GM20000 (cell line): ENCODE results near the gene PDS5A.
"Not testable (repeated sequence)": the region's sequence is repeated elsewhere in the genome, so short reads cannot be mapped to it uniquely, and the experiment has no call there.

Experiments used
- DNase-seq: peaks from one replicate; pipeline ENCODE4 v3.0.0; 2012; ENCODE audit warnings: low spot score
- TF ChIP-seq, protein P1 (sequence below): IDR thresholded peaks from 2 replicates; pipeline ENCODE4 v1.5.1; 2012; ENCODE audit warnings: mild to moderate bottlenecking, control low read depth; ENCODE audit errors: extremely low read depth, missing control alignments

The PDS5A gene

DNA sequence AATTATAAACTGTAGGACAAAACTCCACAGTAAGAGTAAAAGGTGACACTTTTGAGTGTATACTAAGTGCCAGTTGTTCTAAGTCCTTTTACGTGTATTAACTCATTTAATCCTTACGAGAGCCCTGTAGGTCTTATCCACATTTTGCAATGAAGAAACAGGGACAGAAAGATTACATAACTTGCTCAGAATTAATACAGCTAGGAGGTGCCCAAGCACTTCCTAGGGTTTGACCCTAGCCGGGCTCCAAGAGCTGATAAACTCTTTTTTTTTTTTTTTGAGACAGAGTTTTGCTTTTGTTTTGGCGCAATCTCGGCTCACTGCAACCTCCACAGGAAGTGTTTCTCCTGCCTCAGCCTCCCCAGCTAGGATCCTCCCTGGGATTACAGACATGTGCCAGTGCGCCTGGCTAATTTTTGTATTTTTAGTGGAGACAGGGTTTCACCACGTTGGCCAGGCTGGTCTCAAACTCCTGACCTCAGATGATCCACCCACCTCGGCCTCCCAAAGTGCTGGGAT is 169.4 kb downstream of the PDS5A start:
- TF ChIP-seq, protein P1, sequence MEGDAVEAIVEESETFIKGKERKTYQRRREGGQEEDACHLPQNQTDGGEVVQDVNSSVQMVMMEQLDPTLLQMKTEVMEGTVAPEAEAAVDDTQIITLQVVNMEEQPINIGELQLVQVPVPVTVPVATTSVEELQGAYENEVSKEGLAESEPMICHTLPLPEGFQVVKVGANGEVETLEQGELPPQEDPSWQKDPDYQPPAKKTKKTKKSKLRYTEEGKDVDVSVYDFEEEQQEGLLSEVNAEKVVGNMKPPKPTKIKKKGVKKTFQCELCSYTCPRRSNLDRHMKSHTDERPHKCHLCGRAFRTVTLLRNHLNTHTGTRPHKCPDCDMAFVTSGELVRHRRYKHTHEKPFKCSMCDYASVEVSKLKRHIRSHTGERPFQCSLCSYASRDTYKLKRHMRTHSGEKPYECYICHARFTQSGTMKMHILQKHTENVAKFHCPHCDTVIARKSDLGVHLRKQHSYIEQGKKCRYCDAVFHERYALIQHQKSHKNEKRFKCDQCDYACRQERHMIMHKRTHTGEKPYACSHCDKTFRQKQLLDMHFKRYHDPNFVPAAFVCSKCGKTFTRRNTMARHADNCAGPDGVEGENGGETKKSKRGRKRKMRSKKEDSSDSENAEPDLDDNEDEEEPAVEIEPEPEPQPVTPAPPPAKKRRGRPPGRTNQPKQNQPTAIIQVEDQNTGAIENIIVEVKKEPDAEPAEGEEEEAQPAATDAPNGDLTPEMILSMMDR = no peak
- no peak for DNase-seq

DNA sequence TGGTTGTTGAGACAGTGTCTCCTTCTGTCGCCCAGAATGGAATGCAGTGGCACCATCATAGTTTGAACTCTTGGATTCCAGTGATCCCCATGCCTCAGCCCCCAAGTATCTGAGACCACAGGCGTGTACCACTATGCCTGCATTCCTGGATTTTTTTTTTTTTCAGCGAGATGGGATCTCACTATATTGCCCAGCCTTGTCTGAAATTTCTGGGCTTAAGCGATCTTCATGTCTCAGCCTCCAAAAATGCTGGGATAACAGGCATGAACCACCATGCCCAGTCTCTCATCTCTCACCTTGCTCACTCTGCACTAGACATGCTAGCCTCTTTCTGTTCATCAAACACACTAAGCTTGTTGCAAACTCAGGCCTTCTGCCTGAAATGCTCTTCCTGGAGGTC is 175.7 kb downstream of the PDS5A start:
- no peak for DNase-seq
- TF ChIP-seq, protein P1 = no peak

DNA sequence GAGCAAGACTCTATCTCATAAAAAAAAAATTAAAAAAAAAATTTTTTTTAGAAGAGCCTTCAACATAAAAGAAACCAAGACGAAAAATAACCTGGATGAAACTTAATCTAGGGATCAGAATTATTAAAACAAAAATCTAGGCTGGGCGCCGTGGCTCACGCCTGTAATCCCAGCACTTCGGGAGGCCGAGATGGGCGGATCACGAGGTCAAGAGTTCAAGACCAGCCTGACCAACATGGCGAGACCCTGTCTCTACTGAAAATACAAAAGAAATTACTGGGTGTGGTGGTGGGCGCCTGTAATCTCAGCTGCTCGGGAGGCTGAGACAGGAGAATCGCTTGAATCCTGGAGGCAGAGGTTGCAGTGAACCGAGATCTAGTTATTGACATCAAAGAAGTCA is 184.7 kb downstream of the PDS5A start:
- not testable (repeated sequence) for DNase-seq

DNA sequence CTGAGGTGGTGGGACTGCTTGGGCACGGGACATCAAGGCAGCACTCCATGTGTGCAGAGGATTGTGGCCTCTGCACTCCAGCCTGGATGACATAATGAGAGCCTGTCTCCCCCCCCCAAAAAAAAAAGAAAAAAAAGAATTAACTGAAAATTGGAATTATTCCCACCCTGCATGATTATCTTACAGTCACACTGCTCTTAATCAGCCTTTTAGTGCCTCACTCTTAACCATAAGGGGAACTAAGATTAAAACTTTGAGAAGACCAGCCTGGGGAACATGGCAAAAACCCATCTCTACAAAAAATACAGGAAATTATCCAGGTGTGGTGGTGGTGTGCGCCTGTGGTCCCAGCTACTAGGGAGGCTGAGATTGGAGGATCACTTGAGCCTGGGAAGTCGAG is 185.2 kb downstream of the PDS5A start:
- no peak for DNase-seq

DNA sequence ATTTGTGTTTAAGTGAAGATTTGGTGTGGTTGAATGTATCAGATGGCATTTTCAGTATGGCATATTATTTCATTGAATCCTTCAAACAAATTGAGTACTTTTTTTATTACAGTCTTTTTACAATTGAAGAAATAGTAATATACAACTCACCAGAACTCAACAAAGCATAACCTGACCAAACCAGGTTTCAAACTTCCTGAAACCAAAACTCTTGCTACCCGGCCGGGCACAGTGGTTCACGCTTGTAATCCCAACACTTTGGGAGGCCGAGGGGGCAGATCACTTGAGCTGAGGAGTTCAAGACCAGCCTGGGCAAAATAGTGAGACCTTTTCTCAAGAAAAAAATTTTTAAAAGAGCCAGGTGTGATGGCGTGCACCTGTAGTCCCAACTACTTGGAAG is 185.6 kb downstream of the PDS5A start:
- no peak for DNase-seq
- TF ChIP-seq, protein P1 = no peak

More for the DNA sequence above, 185.2 kb downstream of the PDS5A start:
- TF ChIP-seq, protein P1 = no peak

DNA sequence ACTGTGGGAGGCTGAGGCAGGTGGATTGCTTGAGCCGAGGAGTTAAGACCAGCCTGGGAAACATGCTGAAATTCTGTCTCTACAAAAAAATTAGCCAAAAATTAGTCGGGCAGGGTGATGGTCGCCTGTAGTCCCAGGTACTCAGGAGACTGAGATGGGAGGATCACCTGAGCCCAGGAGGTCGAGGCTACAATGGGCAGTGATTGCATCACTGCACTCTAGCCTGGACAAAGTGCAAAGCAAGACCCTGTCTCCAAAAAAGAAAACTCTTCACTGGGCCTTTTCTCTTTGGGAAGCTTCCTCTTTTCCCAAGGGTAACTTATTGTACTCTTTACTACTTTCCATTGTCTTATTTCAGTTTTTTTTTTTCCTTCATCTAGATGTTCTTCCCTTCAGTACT is 190.9 kb downstream of the PDS5A start:
- TF ChIP-seq, protein P1 = no peak
- no peak for DNase-seq

DNA sequence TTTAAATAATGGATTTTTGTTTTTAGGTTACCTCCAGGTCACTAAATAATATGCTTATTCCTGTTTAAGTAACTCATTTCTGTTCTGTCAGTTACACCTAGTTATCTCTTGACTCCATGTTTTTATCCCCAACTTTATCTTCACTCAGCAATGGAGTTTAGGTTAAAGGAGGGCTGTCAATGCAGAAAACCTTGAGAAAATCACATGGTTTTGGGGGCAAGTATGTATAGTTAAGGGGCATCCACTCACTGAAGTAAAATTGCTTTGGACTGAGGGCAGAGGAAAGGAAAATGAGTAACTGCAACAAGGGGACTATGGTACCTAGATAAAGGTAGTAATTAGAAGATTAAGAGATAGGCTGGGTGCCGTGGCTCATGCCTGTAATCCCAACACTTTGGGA is 192.6 kb downstream of the PDS5A start:
- no peak for DNase-seq
- TF ChIP-seq, protein P1 = no peak

DNA sequence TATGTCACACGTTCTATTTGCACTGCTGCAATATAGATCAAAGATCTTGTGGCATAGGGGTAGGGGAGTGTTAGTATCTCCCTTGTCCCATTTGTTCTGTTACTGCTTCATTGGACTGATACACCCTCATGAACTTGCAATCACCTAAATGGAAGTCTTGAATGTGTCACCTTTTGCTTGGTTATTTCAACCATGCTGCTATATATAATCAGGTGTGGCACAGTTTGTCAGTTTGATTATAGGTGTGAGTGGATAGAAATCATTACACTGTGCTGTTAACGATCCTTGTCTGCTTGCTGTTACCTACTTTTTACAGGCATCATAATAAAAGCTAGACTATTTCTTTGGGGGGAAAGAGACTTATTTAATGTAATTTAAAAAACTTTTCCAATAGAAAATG is 195.7 kb downstream of the PDS5A start:
- DNase-seq = not testable (repeated sequence)
